Renal cortical epithelial cell (primary cell): ENCODE measurements around the gene TRIM8. TPM values are rescaled to one million over a fixed set of nuclear protein-coding genes. Genes with fewer than 3 reads are reported as not detected.
"Not testable (repeated sequence)": the region's sequence is repeated elsewhere in the genome, so short reads cannot be mapped to it uniquely, and the experiment has no call there.

Experiments used
- DNase-seq: peaks from one replicate; pipeline ENCODE4 v3.0.0-alpha.2; 2011; ENCODE audit warnings: low read depth
- total RNA-seq: library from RNA; depleted of rRNA; stranded (reverse); fragments of >200 nt; gene quantifications from 2 replicates; pipeline ENCODE4 v1.2.3, GENCODE V29; 2014

The TRIM8 gene
- total RNA-seq, 1 donor from 2014 or later, result 146 TPM

GRCh38 chr10:102649797-102650654 lies 5.7 kb downstream of the TRIM8 start:
- DNase-seq, result no peak

- DNase-seq, result no peak
Measured at GRCh38 chr10:102650655-102651454, 6.6 kb downstream of the TRIM8 start.

DNA sequence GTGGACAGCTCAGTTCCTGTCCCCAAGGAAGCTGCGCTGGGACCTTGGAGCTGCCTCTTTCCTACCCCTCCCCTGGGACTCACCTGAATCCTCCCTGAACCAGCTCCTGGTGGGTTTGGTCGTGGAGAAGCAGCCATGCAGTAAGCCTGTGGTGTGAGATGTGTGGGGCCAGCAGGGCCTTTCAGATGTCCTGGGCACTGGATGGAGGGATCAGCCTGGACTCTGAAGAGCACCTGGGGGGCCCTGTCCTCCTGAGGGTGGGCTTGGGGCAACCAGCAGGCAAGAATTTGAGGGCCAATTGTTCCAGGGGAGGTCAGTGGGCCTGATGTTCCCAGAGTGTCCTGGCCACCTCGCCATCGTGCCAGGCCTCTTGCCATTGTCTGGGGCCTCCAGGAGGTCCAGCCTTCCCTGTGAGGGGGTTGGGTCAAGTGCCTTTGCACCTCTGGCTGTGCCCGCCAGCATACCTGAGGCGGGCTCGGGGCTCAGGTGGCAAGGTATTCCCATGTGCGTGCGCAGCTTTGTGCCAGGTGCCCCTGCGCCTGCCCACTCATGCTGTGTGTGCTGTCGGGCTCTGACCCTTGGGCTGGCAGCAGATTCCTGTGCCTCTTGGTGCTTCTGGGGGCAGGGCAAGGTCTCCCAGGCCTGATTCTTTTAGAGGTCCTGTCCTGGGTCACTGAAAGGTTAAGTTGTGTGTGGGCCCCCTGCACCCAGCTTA lies 7.3 kb downstream of the TRIM8 start:
- no peak for DNase-seq

DNA sequence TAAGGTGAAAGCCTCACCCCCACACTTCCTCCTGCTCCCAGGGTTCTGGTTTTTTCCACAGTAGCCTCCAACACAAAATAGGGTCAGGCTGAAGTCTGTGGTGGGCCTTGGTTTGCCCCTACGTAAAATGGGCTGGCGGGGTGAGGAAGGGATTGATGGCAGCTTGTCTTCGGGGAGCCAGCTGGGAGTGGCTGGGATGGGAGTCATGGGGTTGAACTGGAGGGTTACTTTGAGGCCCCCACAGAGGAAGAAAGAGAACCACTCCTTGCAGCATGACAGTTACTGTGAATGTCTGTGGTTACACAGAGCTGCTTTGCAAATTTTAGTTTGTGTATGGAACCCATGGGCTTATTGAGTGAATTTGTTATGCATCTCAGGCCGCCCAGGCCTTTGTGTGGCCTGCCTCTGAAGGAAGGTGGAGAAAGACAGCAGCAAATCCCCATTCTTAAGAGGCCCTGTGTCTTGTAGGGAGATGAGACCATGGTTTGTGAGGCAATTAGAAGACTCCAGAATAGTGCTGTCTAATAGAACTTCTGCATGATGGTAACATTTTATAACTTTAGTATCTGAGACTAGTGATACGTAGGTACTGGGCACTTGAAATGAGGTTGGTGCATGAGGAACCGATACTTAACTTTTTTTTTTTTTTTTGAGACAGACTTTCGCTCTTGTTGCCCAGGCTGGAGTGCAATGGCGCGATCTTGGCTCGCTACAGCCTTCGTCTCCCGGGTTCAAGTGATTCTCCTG lies 8.1 kb downstream of the TRIM8 start:
- DNase-seq, result no peak

DNA sequence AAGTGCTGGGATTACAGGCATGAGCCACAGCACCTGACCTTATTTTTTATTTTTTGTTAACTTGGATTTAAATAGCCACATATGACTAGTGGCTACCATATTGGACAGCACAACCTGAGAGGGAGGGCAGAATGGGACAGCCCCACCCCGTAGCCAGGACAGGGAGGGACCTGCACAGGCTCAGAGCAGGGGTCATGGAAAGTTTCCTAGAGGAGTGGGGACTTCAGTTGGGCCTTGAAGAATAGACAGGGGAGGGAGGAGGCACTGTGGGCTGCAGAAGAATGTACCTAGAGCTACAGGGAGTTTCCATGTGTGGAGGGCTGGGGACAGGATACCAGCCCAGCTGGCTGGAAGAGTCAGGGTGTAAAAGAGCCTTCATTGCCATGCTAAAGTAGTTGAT lies 8.8 kb downstream of the TRIM8 start:
- DNase-seq, result no peak

DNA sequence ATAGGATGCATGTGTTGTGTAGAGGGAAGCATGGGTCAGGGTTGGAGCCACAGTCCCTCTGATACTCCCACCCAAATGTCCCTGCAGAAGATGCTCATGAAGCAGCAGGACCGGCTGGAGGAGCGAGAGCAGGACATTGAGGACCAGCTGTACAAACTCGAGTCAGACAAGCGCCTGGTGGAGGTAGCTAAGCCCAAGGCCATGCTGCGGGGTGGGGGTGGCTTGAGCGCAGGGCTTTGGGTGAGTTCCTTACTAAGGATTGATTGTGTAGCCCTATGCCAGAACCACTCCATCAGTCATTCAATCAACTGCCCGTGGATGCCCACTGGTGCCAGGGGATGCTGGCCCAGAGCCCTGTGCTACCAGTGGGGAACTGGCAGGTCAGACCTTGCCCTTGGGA lies 10.3 kb downstream of the TRIM8 start:
- DNase-seq, result no peak

DNA sequence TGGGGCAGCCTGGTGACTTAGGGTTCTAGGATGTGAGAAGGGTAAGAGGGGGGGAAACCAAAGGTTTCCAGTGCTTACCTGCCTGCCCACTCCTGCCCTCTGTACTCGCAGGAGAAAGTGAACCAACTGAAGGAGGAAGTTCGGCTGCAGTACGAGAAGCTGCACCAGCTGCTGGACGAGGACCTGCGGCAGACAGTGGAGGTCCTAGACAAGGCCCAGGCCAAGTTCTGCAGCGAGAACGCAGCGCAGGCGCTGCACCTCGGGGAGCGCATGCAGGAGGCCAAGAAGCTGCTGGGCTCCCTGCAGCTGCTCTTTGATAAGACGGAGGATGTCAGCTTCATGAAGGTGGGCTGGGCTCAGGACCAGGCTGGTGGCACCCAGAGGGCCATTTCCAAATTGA lies 10.7 kb downstream of the TRIM8 start:
- no peak for DNase-seq

GRCh38 chr10:102656026-102656425 lies 11.7 kb downstream of the TRIM8 start:
- no peak for DNase-seq

DNA sequence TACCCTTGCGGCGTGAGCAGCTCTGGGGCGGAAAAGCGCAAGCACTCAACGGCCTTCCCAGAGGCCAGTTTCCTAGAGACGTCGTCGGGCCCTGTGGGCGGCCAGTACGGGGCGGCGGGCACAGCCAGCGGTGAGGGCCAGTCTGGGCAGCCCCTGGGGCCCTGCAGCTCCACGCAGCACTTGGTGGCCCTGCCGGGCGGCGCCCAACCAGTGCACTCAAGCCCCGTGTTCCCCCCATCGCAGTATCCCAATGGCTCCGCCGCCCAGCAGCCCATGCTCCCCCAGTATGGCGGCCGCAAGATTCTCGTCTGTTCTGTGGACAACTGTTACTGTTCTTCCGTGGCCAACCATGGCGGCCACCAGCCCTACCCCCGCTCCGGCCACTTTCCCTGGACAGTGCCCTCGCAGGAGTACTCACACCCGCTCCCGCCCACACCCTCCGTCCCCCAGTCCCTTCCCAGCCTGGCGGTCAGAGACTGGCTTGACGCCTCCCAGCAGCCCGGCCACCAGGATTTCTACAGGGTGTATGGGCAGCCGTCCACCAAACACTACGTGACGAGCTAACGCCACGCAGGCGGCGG lies 12.6 kb downstream of the TRIM8 start:
- DNase-seq, result no peak

DNA sequence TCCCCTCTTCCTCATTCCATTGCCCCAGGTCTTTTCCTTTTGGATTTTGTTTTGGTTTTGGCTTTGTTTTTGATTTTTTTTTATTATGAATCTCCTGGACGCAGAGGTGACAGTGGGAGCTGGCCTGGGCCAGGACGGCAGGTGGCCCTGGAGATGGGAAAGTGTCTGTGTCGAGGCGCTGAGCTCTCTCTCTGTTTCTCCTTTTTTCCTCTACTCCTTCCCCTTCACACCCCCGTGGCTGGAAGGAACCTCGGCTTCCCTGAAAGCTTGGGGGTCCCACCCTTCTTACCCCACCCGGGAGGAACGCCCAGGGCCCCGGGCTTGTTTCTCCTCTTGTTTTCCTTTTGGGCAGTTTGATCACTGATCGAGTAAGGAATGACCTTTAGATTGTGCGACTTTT lies 13.2 kb downstream of the TRIM8 start:
- no peak for DNase-seq

DNA sequence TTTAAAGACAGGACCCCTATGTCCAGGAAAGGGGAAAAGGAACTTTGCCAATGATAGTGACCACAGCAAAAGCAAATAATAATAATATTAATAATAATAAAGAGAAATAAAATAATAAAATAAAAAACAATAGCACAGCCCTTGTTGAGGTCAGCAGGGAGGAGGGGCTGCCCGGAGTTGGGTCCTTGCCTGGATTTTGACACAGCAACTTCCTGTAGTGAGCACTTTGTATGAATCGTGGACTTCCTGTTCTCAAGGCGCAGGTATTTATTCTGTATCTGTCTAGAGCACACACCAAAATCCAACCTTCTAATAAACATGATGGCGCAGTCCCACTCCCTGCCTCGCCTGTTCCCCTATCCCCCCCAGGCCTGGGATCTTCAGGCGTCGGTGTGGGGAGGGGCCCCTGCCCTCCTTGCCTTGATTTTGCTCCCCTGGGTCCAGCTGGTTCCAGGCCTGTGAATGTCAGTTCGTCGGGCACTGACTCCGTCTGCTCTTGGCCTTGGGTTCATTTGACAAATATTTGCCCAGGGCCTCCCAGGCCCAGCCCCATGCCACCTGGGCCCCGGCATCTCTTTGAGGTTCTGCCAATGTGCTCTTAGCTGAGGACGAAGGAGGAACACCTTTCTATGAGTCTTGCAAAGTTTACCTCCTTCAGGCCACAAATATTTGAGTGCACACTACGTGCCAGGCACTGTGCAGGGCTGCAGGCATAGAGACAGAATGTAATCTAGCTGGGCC lies 13.9 kb downstream of the TRIM8 start:
- DNase-seq, result no peak

GRCh38 chr10:102658802-102659201 lies 14.5 kb downstream of the TRIM8 start:
- DNase-seq, result no peak

GRCh38 chr10:102660888-102661657 lies 16.8 kb downstream of the TRIM8 start:
- no peak for DNase-seq

DNA sequence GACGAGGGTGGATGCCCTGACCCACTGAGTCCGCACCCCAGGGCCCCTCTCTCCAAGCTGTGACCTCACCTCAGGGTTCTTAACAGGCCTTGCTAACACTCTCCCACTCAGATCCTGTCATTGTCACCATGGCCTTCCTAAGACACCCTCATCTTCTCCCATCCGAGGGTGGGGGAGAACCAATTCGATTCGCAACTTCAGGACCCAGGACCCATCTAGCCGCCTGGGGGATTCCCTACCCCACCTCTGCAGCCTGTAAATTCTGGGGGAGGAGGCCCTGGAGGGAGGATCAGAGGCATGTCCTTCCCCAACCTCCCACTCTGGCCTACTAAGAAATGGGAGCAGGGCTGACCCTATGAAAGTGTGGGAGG lies 17.4 kb downstream of the TRIM8 start:
- DNase-seq, result no peak

- peak; percentile 96 for DNase-seq
Measured at GRCh38 chr10:102665904-102666509, 21.7 kb downstream of the TRIM8 start.

- DNase-seq, result not testable (repeated sequence)
Measured at GRCh38 chr10:102667411-102667810, 23.1 kb downstream of the TRIM8 start.

GRCh38 chr10:102668326-102669107 lies 24.2 kb downstream of the TRIM8 start:
- no peak for DNase-seq

DNA sequence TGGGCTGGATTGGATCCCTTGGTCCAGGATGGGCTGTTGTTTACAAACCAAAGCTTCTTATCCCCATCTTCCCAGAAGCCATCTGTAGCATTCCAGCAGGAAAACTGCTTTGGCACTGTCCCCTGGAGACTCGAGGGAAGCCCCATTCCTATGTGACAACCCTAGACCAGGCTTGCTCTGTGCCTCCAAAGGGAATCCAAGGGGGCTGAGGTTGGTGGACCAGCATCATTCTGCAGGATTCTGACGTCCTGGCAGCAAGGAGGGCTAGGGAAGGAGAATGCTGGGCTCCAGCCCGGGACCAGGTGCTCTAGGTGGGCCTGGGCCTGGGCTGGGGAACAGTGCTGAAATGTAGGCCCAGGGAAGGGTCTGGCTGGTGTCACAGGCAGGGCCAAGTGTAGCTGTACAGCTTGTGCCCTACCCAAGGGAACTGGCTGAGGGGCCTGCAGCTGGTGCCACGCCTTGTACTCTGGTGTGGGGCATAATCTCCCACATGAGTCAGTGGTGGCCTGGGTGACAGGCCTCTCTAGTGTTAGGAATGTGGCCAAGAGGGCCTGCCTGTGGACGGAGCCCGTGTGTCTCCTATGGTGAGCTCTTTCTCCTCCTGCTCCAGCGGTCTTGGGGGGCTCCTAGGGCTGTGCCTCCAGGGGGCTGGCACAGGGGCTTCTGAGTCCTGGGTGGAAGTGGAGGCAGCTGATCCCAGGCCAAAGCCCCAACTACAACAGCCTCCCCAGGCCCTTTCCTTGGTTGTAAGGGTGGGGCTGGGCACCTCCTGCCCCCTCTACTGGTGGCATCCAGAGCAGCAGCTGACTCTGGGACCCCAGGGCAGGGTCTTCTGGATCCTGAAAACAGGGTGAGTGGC lies 25.2 kb downstream of the TRIM8 start:
- peak; percentile 66 for DNase-seq
